HEK293T (cell line): ENCODE data around the gene FAM76B.

Experiments used
- CTCF ChIA-PET: fragments of 350-600 bp; formaldehyde crosslinking; extraction: SDS; loops from one replicate; lab custom pipeline; 2021; ENCODE audit warnings: antibody characterized with exemption, inconsistent platforms; lab: Yijun Ruan, JAX
- POLR2A ChIA-PET: fragments of 350-600 bp; formaldehyde crosslinking; extraction: SDS; loops from one replicate; lab custom pipeline; 2020; ENCODE audit warnings: antibody characterized with exemption, inconsistent platforms; lab: Yijun Ruan, JAX
- DNase-seq: peaks from one replicate; pipeline ENCODE4 v3.0.0; 2012; ENCODE audit warnings: mixed read lengths; ENCODE audit errors: extremely low spot score
- ARNT ChIP-seq: fragments of 450-650 bp; IDR thresholded peaks from 2 replicates; pipeline ENCODE4 v1.6.1; 2017; ENCODE audit warnings: mild to moderate bottlenecking
- BHLHE40 ChIP-seq: fragments of 450-650 bp; IDR thresholded peaks from 2 replicates; pipeline ENCODE4 v1.6.1; 2016; ENCODE audit warnings: mild to moderate bottlenecking, moderate library complexity, borderline replicate concordance
- CTBP1 ChIP-seq: fragments of 450-650 bp; IDR thresholded peaks from 2 replicates; pipeline ENCODE4 v1.6.1; 2016; ENCODE audit warnings: borderline replicate concordance
- ELF4 ChIP-seq: fragments of 450-650 bp; IDR thresholded peaks from 2 replicates; pipeline ENCODE4 v1.6.1; 2017; ENCODE audit warnings: antibody characterized with exemption
- FOXA1 ChIP-seq: fragments of 450-650 bp; IDR thresholded peaks from 2 replicates; pipeline ENCODE4 v1.6.1; 2016; ENCODE audit warnings: mild to moderate bottlenecking
- FOXK2 ChIP-seq: fragments of 450-650 bp; IDR thresholded peaks from 2 replicates; pipeline ENCODE4 v1.6.1; 2016; ENCODE audit warnings: mild to moderate bottlenecking
- FOXM1 ChIP-seq: fragments of 450-650 bp; IDR thresholded peaks from 2 replicates; pipeline ENCODE4 v1.6.1; 2017; ENCODE audit warnings: mild to moderate bottlenecking, borderline replicate concordance
- HDGF ChIP-seq: fragments of 450-650 bp; IDR thresholded peaks from 2 replicates; pipeline ENCODE4 v1.6.1; 2017; ENCODE audit warnings: antibody characterized with exemption, borderline replicate concordance
- L3MBTL2 ChIP-seq: fragments of 450-650 bp; conservative IDR thresholded peaks from 2 replicates; pipeline ENCODE4 v1.6.1; 2016; ENCODE audit warnings: mild to moderate bottlenecking
- LEF1 ChIP-seq: fragments of 450-650 bp; IDR thresholded peaks from 2 replicates; pipeline ENCODE4 v1.6.1; 2017; ENCODE audit warnings: mild to moderate bottlenecking, borderline replicate concordance
- NFRKB ChIP-seq: fragments of 450-650 bp; IDR thresholded peaks from 2 replicates; pipeline ENCODE4 v1.6.1; 2016; ENCODE audit warnings: mild to moderate bottlenecking, moderate library complexity
- PKNOX1 ChIP-seq: fragments of 450-650 bp; IDR thresholded peaks from 2 replicates; pipeline ENCODE4 v1.6.1; 2016
- SP1 ChIP-seq: fragments of 450-650 bp; IDR thresholded peaks from 2 replicates; pipeline ENCODE4 v1.6.1; 2017
- SUZ12 ChIP-seq: fragments of 450-650 bp; IDR thresholded peaks from 2 replicates; pipeline ENCODE4 v1.6.1; 2016; ENCODE audit warnings: mild to moderate bottlenecking
- TARDBP ChIP-seq: fragments of 450-650 bp; IDR thresholded peaks from 2 replicates; pipeline ENCODE4 v1.6.1; 2016
- ZNF384 ChIP-seq: fragments of 450-650 bp; IDR thresholded peaks from 2 replicates; pipeline ENCODE4 v1.6.1; 2016

Gene FAM76B

GRCh38 chr11:95776859-95777258 is 12.7 kb downstream of the FAM76B start:
- no peak for DNase-seq
- TF ChIP-seq HDGF (no peak), TARDBP (no peak), FOXA1 (no peak), ELF4 (no peak), BHLHE40 (no peak), NFRKB (no peak), FOXK2 (no peak), SP1 (no peak), LEF1 (no peak), L3MBTL2 (no peak), SUZ12 (no peak), PKNOX1 (no peak), FOXM1 (no peak)
- ChIA-PET CTCF (no interaction called here), POLR2A (no interaction called here)

GRCh38 chr11:95768521-95768920 is 21.1 kb downstream of the FAM76B start:
- TF ChIP-seq ZNF384 (no peak), BHLHE40 (no peak), L3MBTL2 (no peak), FOXM1 (no peak), FOXA1 (no peak), SUZ12 (no peak), ELF4 (no peak), LEF1 (no peak), CTBP1 (no peak), HDGF (no peak), PKNOX1 (no peak), TARDBP (no peak), ARNT (no peak), FOXK2 (no peak), NFRKB (no peak), SP1 (no peak)
- ChIA-PET CTCF (no interaction called here), POLR2A (interaction anchor here (1.0 kb wide), 1 partner anchor 21 kb away, joined by 3 read pairs; the partner anchor contains the start of gene FAM76B)
- no peak for DNase-seq

GRCh38 chr11:95767498-95767897 is 22.1 kb downstream of the FAM76B start:
- TF ChIP-seq ZNF384 (no peak), HDGF (no peak), FOXK2 (no peak), PKNOX1 (no peak), FOXA1 (no peak), SUZ12 (no peak), SP1 (no peak), FOXM1 (no peak), ARNT (no peak), BHLHE40 (no peak), ELF4 (no peak), CTBP1 (no peak), LEF1 (no peak), L3MBTL2 (no peak), NFRKB (no peak), TARDBP (no peak)
- POLR2A ChIA-PET: no interaction called here
- CTCF ChIA-PET: no interaction called here
- no peak for DNase-seq

GRCh38 chr11:95766701-95767100 is 22.9 kb downstream of the FAM76B start:
- TF ChIP-seq SUZ12 (no peak), FOXM1 (no peak), NFRKB (no peak), BHLHE40 (no peak), L3MBTL2 (no peak), ZNF384 (no peak)
- ChIA-PET CTCF (no interaction called here), POLR2A (no interaction called here)
- no peak for DNase-seq

GRCh38 chr11:95764267-95764898 is 25.2 kb downstream of the FAM76B start:
- TF ChIP-seq ZNF384: no peak
- no peak for TF ChIP-seq BHLHE40
- TF ChIP-seq FOXA1: no peak
- no peak for TF ChIP-seq TARDBP
- TF ChIP-seq SP1: no peak
- TF ChIP-seq FOXM1: no peak
- TF ChIP-seq ARNT: no peak
- no peak for TF ChIP-seq HDGF
- no peak for TF ChIP-seq L3MBTL2
- TF ChIP-seq FOXK2: no peak
- ChIA-PET POLR2A (no interaction called here), CTCF (interaction anchor here (0.7 to 1.2 kb wide), 2 partner anchors 609 to 610 kb away, joined by 3 read pairs; no protein-coding TSS in a partner anchor)
- peak; percentile 46 for DNase-seq

GRCh38 chr11:95762534-95762933 is 27.0 kb downstream of the FAM76B start:
- POLR2A ChIA-PET: interaction anchor here (0.6 kb wide), 1 partner anchor 696 kb away, joined by 3 read pairs; the partner anchor contains the start of gene SRSF8

More at GRCh38 chr11:95762534-95762933, 27.0 kb downstream of the FAM76B start:
- CTCF ChIA-PET: no interaction called here
- DNase-seq: no peak
- TF ChIP-seq FOXK2: no peak
- TF ChIP-seq SP1: no peak
- no peak for TF ChIP-seq LEF1
- no peak for TF ChIP-seq ELF4
- TF ChIP-seq HDGF: no peak
- TF ChIP-seq PKNOX1: no peak
- no peak for TF ChIP-seq L3MBTL2
